H9 (cell line): ENCODE measurements around the gene OTOS. TPM values are rescaled to one million over a fixed set of nuclear protein-coding genes. Genes with fewer than 3 reads are reported as not detected.

Experiments
- DNase-seq: peaks from one replicate; pipeline ENCODE4 v3.0.0-alpha.2; 2017
- H2AFZ ChIP-seq: one replicate; pipeline ENCODE4 v1.6.1; 2013; ENCODE audit warnings: mild to moderate bottlenecking, low read length, control low read depth, moderate library complexity
- H2AK5ac ChIP-seq: 2 replicates; pipeline ENCODE4 v1.6.1; 2013; ENCODE audit warnings: low read length, control low read depth, mixed read lengths; ENCODE audit not compliant: insufficient read length
- H2BK120ac ChIP-seq: one replicate; pipeline ENCODE4 v1.6.1; 2013; ENCODE audit warnings: low read depth, mild to moderate bottlenecking, low read length, control low read depth, inconsistent platforms; ENCODE audit not compliant: poor library complexity, severe bottlenecking
- H2BK12ac ChIP-seq: 2 replicates; pipeline ENCODE4 v1.6.1; 2013; ENCODE audit warnings: low read length, control low read depth, mixed read lengths, low read depth; ENCODE audit not compliant: insufficient read length
- H2BK15ac ChIP-seq: 2 replicates; pipeline ENCODE4 v1.6.1; 2013; ENCODE audit warnings: low read depth, low read length, control low read depth
- H2BK20ac ChIP-seq: one replicate; pipeline ENCODE4 v1.6.1; 2013; ENCODE audit warnings: low read depth, mild to moderate bottlenecking, low read length, control low read depth, inconsistent platforms; ENCODE audit not compliant: poor library complexity, severe bottlenecking
- H2BK5ac ChIP-seq: 2 replicates; pipeline ENCODE4 v1.6.1; 2013; ENCODE audit warnings: low read length, control low read depth, mixed read lengths; ENCODE audit not compliant: insufficient read length
- H3K14ac ChIP-seq: 2 replicates; pipeline ENCODE4 v1.6.1; 2013; ENCODE audit warnings: low read length, control low read depth; ENCODE audit not compliant: insufficient read depth
- H3K18ac ChIP-seq: 2 replicates; pipeline ENCODE4 v1.6.1; 2013; ENCODE audit warnings: low read depth, mild to moderate bottlenecking, mixed read lengths, low read length, control low read depth; ENCODE audit not compliant: insufficient read length
- H3K23ac ChIP-seq: 2 replicates; pipeline ENCODE4 v1.6.1; 2013; ENCODE audit warnings: low read length, control low read depth, mixed read lengths, low read depth; ENCODE audit not compliant: insufficient read length
- H3K23me2 ChIP-seq: 2 replicates; pipeline ENCODE4 v1.6.1; 2013; ENCODE audit warnings: low read depth, mild to moderate bottlenecking, mixed read lengths, low read length, control low read depth; ENCODE audit not compliant: insufficient read length, poor library complexity, severe bottlenecking
- H3K27ac ChIP-seq: 2 replicates; pipeline ENCODE4 v1.5.1; 2013; ENCODE audit warnings: low read length, control low read depth, mixed read lengths, low read depth; ENCODE audit not compliant: insufficient read length
- H3K27me3 ChIP-seq: 2 replicates; pipeline ENCODE4 v1.6.1; 2013; ENCODE audit warnings: low read length, control low read depth, inconsistent platforms; ENCODE audit not compliant: insufficient read depth
- H3K4ac ChIP-seq: 2 replicates; pipeline ENCODE4 v1.6.1; 2013; ENCODE audit warnings: low read depth, mild to moderate bottlenecking, control low read depth, inconsistent platforms, low read length, moderate library complexity
- H3K4me1 ChIP-seq: 2 replicates; pipeline ENCODE4 v1.6.1; 2013; ENCODE audit warnings: low read length, control low read depth, inconsistent platforms; ENCODE audit not compliant: insufficient read depth
- H3K4me2 ChIP-seq: 2 replicates; pipeline ENCODE4 v1.6.1; 2013; ENCODE audit warnings: low read length, control low read depth, mixed read lengths; ENCODE audit not compliant: insufficient read length, insufficient read depth
- H3K56ac ChIP-seq: 2 replicates; pipeline ENCODE4 v1.6.1; 2013; ENCODE audit warnings: low read depth, mild to moderate bottlenecking, mixed read lengths, low read length, control low read depth; ENCODE audit not compliant: insufficient read length
- H3K79me1 ChIP-seq: 2 replicates; pipeline ENCODE4 v1.6.1; 2013; ENCODE audit warnings: low read depth, mild to moderate bottlenecking, moderate library complexity, low read length, control low read depth, inconsistent platforms; ENCODE audit not compliant: insufficient read depth, poor library complexity, severe bottlenecking
- H3K79me2 ChIP-seq: 2 replicates; pipeline ENCODE4 v1.6.1; 2013; ENCODE audit warnings: low read length, control low read depth, inconsistent platforms; ENCODE audit not compliant: insufficient read depth
- H3K9ac ChIP-seq: 2 replicates; pipeline ENCODE4 v1.6.1; 2013; ENCODE audit warnings: low read length, control low read depth, mixed read lengths; ENCODE audit not compliant: insufficient read length; ENCODE audit errors: extremely low read depth
- H3K9me3 ChIP-seq: one replicate; pipeline ENCODE4 v1.6.1; 2013; ENCODE audit warnings: low read depth, low read length, inconsistent platforms; ENCODE audit not compliant: control insufficient read depth
- H3T11ph ChIP-seq: one replicate; pipeline ENCODE4 v1.6.1; 2013; ENCODE audit warnings: mild to moderate bottlenecking, low read length, control low read depth, inconsistent platforms
- H4K20me1 ChIP-seq: one replicate; pipeline ENCODE4 v1.6.1; 2013; ENCODE audit not compliant: control insufficient read depth, insufficient read length, insufficient read depth
- H4K5ac ChIP-seq: 2 replicates; pipeline ENCODE4 v1.6.1; 2013; ENCODE audit warnings: low read depth, mild to moderate bottlenecking, mixed read lengths, low read length, control low read depth; ENCODE audit not compliant: insufficient read length
- H4K8ac ChIP-seq: replicated peaks from 2 replicates; pipeline ENCODE4 v1.6.1; 2013; ENCODE audit warnings: low read length, control low read depth, mixed read lengths, low read depth; ENCODE audit not compliant: insufficient read length
- H4K91ac ChIP-seq: 2 replicates; pipeline ENCODE4 v1.6.1; 2013; ENCODE audit warnings: low read depth, mild to moderate bottlenecking, moderate library complexity, mixed read lengths, low read length, control low read depth; ENCODE audit not compliant: insufficient read length
- H3K27ac Mint-ChIP-seq, 3 experiments: 2 replicates in 2 of 3; 3 replicates in 1 of 3; pipeline ENCODE4 v1.8.0; 2020 to 2021; ENCODE audit warnings: mixed read lengths in 3 of 3, mild to moderate bottlenecking in 1 of 3, moderate library complexity in 1 of 3
- H3K27me3 Mint-ChIP-seq: 2 replicates; pipeline ENCODE4 v1.8.0; 2021; ENCODE audit warnings: low read depth, mild to moderate bottlenecking, moderate library complexity, mixed read lengths
- H3K36me3 Mint-ChIP-seq, 3 experiments: 2 replicates in 2 of 3; 3 replicates in 1 of 3; pipeline ENCODE4 v1.8.0; 2020 to 2021; ENCODE audit warnings: low read depth in 3 of 3, mixed read lengths in 3 of 3; ENCODE audit not compliant: insufficient read depth in 1 of 3
- H3K4me1 Mint-ChIP-seq, 2 experiments: 2 replicates each; pipeline ENCODE4 v1.8.0; 2020; ENCODE audit warnings: mixed read lengths in 2 of 2
- H3K4me3 Mint-ChIP-seq, 2 experiments: 2 replicates in 1 of 2; 3 replicates in 1 of 2; pipeline ENCODE4 v1.8.0; 2020 to 2021; ENCODE audit warnings: mild to moderate bottlenecking in 2 of 2, mixed read lengths in 2 of 2, moderate library complexity in 1 of 2
- H3K9me3 Mint-ChIP-seq, 2 experiments: 2 replicates in 1 of 2; 3 replicates in 1 of 2; pipeline ENCODE4 v1.8.0; 2020; ENCODE audit warnings: mild to moderate bottlenecking in 2 of 2, mixed read lengths in 2 of 2, moderate library complexity in 1 of 2
- WGBS: extraction: QIAGEN DNeasy Blood & Tissue Kit; methylation state at CpG from one replicate; pipeline ENCODE4 v1.1.7; 2013; ENCODE audit warnings: missing lambda C conversion rate, low lambda C conversion rate, mixed read lengths; ENCODE audit not compliant: insufficient read length; ENCODE audit errors: extremely low coverage; 5-methylcytosine and 5-hydroxymethylcytosine counted together
- total RNA-seq: library from RNA; stranded (reverse); gene quantifications from 2 replicates; pipeline ENCODE4 v1.2.1, GENCODE V29; 2021
- TF ChIP-seq, protein P1 (sequence below): fragments of 200-600 bp; sonication (generic); conservative IDR thresholded peaks from 3 replicates; pipeline ENCODE4 v1.8.0; 2021; ENCODE audit warnings: antibody characterized with exemption, mild to moderate bottlenecking

OTOS gene
- total RNA-seq, 1 experiment from 2014 or later: not detected

DNA sequence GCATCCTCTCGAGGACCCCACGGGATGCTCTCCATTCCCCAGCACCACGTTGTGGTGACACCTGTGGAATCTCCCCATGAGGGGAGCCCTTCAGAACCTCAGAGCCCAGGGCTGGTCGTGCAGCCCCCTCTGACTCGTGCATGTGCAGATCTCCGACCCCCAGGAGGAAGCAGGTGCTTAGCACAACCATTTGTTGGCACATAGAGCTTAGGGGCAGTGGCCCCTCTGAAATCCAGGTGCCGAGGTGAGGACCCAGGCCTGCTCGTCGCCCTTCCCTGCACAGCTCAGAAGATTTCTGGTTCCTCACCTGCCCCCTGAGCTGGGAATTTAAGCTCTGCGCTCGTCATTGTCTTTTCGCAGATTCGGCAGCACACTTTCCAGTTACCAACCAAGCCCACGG, 1.3 kb upstream of the OTOS start:
- H3K4ac ChIP-seq: no peak overlapping the region
- Mint-ChIP-seq H3K27ac (no peak overlapping the region), H3K36me3 (no peaks in the 10 kb centered on the region; a peak in 1 of 7 replicates), H3K4me1 (peaks cover 11 to 22% of the 10 kb centered on the region in 2 experiments), H3K27me3 (peaks cover 19% of the 10 kb centered on the region), H3K9me3 (no peaks in the 10 kb centered on the region), H3K4me3 (no peak overlapping the region)
- H2BK15ac ChIP-seq: no peak overlapping the region
- no peak overlapping the region for H4K5ac ChIP-seq
- H3K79me2 ChIP-seq: no peaks in the 10 kb centered on the region
- no peak overlapping the region for H2AFZ ChIP-seq
- H3K79me1 ChIP-seq: no peaks in the 10 kb centered on the region
- H3K18ac ChIP-seq: no peak overlapping the region
- H3K23ac ChIP-seq: no peak overlapping the region
- H4K20me1 ChIP-seq: no peaks in the 10 kb centered on the region
- TF ChIP-seq, protein P1, sequence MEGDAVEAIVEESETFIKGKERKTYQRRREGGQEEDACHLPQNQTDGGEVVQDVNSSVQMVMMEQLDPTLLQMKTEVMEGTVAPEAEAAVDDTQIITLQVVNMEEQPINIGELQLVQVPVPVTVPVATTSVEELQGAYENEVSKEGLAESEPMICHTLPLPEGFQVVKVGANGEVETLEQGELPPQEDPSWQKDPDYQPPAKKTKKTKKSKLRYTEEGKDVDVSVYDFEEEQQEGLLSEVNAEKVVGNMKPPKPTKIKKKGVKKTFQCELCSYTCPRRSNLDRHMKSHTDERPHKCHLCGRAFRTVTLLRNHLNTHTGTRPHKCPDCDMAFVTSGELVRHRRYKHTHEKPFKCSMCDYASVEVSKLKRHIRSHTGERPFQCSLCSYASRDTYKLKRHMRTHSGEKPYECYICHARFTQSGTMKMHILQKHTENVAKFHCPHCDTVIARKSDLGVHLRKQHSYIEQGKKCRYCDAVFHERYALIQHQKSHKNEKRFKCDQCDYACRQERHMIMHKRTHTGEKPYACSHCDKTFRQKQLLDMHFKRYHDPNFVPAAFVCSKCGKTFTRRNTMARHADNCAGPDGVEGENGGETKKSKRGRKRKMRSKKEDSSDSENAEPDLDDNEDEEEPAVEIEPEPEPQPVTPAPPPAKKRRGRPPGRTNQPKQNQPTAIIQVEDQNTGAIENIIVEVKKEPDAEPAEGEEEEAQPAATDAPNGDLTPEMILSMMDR: no peak
- H3K4me1 ChIP-seq: no peaks in the 10 kb centered on the region; the same call in 1 of the 2 replicates
- H2BK5ac ChIP-seq: no peak overlapping the region
- no peaks in the 10 kb centered on the region; the same call in 1 of the 2 replicates for H3K27me3 ChIP-seq
- H3K14ac ChIP-seq: no peak overlapping the region
- H3K27ac ChIP-seq: no peak overlapping the region
- H3T11ph ChIP-seq: no peak overlapping the region
- H3K9ac ChIP-seq: no peak overlapping the region
- WGBS: no CpG with 5 or more reads among the region's 14 CpGs
- H2BK20ac ChIP-seq: no peak overlapping the region
- no peak overlapping the region for H2AK5ac ChIP-seq
- no peak overlapping the region for H2BK12ac ChIP-seq
- no peaks in the 10 kb centered on the region for H3K9me3 ChIP-seq
- no peak overlapping the region for H4K91ac ChIP-seq
- DNase-seq: no peak
- H2BK120ac ChIP-seq: no peak overlapping the region
- no peak overlapping the region for H4K8ac ChIP-seq
- peaks cover 2% of the 10 kb centered on the region for H3K23me2 ChIP-seq
- no peak overlapping the region for H3K4me2 ChIP-seq
- H3K56ac ChIP-seq: no peak overlapping the region
